Activated T-cell treated with anti-CD3 and anti-CD28 coated beads, Interleukin-2, amount 50 U/mL, for 24 hours (primary cell): ENCODE data around the gene PACS2.

ENCODE experiments used
- DNase-seq: peaks from one replicate; pipeline ENCODE4 v3.0.0-alpha.2; 2020
- H3K27ac Mint-ChIP-seq: 2 replicates; pipeline ENCODE4 v1.8.0; 2020; ENCODE audit warnings: mild to moderate bottlenecking, mixed read lengths
- H3K27me3 Mint-ChIP-seq: 2 replicates; pipeline ENCODE4 v1.8.0; 2020; ENCODE audit warnings: mixed read lengths
- H3K36me3 Mint-ChIP-seq: 2 replicates; pipeline ENCODE4 v1.8.0; 2020; ENCODE audit warnings: low read depth, mixed read lengths
- H3K4me1 Mint-ChIP-seq: 2 replicates; pipeline ENCODE4 v1.8.0; 2020; ENCODE audit warnings: low read depth, mixed read lengths
- H3K4me3 Mint-ChIP-seq: 2 replicates; pipeline ENCODE4 v1.8.0; 2020; ENCODE audit warnings: mild to moderate bottlenecking, moderate library complexity, mixed read lengths
- H3K9me3 Mint-ChIP-seq: 2 replicates; pipeline ENCODE4 v1.8.0; 2020; ENCODE audit warnings: mixed read lengths

PACS2 gene

DNA sequence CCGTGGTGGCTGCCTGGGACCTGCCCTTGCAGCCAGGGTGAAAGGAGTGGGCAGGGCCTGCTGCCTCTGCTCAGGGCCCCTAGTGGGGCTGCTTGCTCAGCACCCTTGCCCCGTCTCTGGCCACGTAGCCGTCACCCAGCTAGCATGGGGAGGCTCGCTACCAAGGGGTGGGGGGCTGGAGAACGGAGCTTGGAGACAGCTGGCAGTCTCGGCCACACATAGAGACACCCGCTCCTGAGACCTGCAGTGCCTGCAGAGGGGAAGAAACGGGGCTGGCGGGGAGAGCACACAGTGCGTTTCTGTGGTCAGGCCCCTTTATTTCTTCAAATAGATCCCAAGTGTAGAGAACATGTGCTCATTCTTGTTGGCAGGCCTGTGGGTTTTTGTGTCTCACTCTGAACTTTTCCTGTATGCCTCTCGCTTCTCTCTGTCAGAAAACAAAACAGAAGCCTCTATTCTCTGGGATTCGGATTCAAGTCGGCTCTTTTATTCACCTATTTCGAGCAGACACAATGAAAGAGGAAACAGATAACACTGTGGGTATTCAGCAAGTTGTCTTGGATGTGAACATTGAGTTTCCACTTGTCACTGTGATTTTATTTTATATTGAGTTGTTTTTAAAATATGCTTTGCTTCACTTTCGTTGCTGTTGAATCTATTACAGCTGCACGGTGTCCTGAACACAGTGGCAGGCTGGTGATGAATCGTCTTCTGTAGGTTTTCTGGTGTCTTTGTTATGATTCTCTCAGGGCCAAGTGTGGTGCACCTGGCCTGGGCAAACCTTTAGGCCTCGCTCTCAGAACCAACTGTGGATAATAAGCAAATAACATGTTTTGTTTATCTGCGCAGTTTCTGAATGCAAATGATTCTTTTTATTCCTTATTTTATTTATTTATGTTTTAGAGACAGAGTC lies 26.5 kb downstream of the PACS2 start:
- Mint-ChIP-seq H3K4me3 (no peak overlapping the region), H3K27ac (no peak overlapping the region), H3K36me3 (peaks cover 4% of the 10 kb centered on the region), H3K9me3 (no peaks in the 10 kb centered on the region), H3K27me3 (no peaks in the 10 kb centered on the region), H3K4me1 (peaks cover 10% of the 10 kb centered on the region)
- DNase-seq, result no peak

DNA sequence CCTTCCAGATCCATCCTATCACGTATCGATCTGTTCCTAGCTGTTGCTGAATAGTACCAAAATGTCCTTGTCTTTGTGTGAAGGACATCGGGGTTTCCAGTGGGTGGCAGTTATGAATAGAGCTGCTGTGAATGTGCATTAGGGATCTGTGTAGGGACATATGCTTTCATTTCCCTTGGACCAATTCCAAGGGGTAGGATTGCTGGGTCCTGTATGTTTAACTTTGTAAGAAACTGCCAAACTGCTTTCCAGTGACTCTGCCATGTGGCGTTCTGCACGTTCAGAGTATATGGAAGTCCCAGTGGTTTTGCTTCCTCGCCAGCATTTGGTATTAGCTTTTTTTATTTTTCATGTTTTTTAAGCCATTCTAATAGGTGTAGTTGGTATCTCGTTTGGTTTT lies 28.6 kb downstream of the PACS2 start:
- H3K9me3 Mint-ChIP-seq, result no peaks in the 10 kb centered on the region
- no peaks in the 10 kb centered on the region for H3K27me3 Mint-ChIP-seq
- H3K27ac Mint-ChIP-seq, result peak overlapping the region; percentile 1
- DNase-seq, result no peak
- peaks cover 10% of the 10 kb centered on the region for H3K4me1 Mint-ChIP-seq
- H3K36me3 Mint-ChIP-seq, result peaks cover 2% of the 10 kb centered on the region
- H3K4me3 Mint-ChIP-seq, result no peak overlapping the region

DNA sequence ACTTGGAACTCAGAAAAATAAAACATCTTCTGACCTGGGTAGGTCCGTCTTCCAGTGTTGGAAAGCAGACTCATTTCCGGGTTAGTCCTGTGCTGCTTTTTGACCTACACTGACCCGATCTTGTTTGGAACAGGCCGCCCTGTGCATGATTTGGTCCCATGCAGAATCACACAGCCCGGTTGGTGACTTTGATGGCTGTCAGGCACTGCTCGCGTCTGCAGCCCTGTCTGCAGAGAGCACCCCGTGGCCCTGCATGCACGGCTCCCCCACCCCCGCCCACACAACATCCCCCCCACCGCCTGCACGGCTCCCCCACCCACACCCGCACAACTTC lies 31.6 kb downstream of the PACS2 start:
- Mint-ChIP-seq H3K4me1 (peaks cover 2% of the 10 kb centered on the region), H3K9me3 (no peaks in the 10 kb centered on the region), H3K27ac (no peak overlapping the region), H3K4me3 (no peak overlapping the region), H3K36me3 (peaks cover 2% of the 10 kb centered on the region), H3K27me3 (no peaks in the 10 kb centered on the region)
- DNase-seq, result no peak

DNA sequence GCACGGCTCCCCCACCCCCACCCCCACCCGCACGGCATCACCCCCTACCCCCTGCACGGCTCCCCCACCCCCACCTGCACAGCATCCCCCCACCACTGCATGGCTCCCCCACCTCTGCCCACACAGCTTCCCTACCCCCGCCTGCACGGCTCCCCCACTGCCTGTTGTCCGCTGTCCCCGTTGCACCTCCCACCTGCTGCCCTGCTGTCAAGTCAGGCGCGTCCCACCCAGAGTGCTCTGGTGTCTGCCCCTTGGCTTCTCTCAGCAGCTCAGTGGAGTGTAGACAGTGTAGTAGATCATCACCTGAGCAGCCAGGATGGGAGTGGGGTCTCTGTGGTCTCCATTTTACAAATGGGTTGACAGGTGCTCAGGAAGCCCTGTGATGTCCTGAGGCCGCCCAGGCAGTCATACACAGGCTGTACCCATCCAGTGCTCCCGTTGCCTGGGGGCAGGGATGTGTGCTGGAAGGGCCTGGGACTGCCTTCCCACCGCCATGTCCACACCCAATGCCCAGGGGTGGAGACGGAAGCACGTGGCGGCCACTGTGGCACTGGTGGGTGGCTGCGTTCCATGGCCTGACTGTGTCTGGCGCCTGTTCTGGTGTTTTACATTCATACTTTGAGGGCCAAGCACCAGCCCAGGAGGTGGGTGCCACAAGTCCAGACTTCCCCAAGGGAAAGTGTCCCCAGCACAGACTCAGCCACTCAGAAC lies 32.5 kb downstream of the PACS2 start:
- H3K27ac Mint-ChIP-seq, result no peak overlapping the region
- DNase-seq, result no peak
- H3K9me3 Mint-ChIP-seq, result no peaks in the 10 kb centered on the region
- H3K4me3 Mint-ChIP-seq, result no peak overlapping the region
- peaks cover 2% of the 10 kb centered on the region for H3K36me3 Mint-ChIP-seq
- peaks cover 1% of the 10 kb centered on the region for H3K4me1 Mint-ChIP-seq
- H3K27me3 Mint-ChIP-seq, result no peaks in the 10 kb centered on the region

DNA sequence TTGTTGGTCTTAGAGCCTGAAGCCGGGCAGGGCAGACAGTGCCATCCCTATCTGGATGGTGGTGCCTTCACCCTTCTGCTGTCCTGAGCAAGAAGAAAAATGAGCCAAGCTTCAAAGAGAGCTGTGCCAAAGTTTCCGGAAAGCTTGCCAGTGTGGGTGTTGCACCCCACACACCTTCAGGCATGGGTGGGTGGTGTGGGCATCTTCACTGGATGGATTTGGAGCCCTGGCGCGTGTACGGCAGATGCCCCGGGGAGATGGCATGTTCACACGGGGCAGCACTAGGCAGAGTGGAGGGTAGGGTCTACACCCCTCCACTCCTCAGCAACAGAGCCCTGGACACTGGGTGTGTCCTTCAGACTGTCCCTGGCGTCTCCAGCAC lies 33.0 kb downstream of the PACS2 start:
- peaks cover 3% of the 10 kb centered on the region for H3K4me1 Mint-ChIP-seq
- H3K9me3 Mint-ChIP-seq, result no peaks in the 10 kb centered on the region
- no peak overlapping the region for H3K4me3 Mint-ChIP-seq
- peaks cover 2% of the 10 kb centered on the region for H3K36me3 Mint-ChIP-seq
- H3K27ac Mint-ChIP-seq, result no peak overlapping the region
- no peak for DNase-seq
- no peaks in the 10 kb centered on the region for H3K27me3 Mint-ChIP-seq

DNA sequence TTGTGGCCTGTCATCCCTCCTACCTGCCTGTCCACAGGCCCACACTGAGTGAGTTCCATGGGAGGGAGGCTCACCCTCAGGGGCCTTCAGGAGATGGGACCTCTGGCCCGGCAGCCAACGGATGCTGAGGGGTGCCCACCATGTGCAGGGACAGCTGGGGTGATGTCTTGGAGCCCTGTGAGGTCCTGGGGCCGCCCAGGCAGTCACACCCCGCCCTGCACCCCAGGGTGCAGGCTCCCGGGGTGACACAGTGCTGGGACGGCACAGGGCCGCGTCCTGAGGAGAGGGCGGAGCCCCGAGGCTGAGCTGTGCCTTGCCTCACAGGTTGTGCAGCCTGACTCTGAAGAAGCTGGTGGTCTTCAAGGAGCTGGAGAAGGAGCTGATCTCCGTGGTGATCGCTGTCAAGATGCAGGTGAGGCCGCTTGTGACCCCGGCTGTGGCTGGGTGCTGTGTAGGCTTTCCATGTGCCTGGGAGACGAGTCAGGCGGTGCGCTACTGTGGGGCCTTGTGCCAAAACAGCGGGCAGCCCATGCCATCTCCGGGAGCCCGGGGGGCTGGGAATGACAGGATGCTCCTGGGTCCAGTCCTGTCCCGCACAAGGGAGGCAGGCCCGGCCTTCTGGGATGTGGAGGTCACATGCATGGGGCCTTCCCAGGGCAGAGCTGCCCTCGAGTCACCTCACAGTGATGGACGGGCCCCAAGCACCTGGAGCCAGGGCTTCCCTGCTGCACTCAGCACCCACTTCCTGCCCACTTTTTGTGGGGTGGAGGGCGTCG lies 33.8 kb downstream of the PACS2 start:
- Mint-ChIP-seq H3K27ac (no peak overlapping the region), H3K36me3 (peaks cover 2% of the 10 kb centered on the region), H3K4me1 (peaks cover 3% of the 10 kb centered on the region), H3K27me3 (no peaks in the 10 kb centered on the region), H3K9me3 (no peaks in the 10 kb centered on the region), H3K4me3 (no peak overlapping the region)
- no peak for DNase-seq

DNA sequence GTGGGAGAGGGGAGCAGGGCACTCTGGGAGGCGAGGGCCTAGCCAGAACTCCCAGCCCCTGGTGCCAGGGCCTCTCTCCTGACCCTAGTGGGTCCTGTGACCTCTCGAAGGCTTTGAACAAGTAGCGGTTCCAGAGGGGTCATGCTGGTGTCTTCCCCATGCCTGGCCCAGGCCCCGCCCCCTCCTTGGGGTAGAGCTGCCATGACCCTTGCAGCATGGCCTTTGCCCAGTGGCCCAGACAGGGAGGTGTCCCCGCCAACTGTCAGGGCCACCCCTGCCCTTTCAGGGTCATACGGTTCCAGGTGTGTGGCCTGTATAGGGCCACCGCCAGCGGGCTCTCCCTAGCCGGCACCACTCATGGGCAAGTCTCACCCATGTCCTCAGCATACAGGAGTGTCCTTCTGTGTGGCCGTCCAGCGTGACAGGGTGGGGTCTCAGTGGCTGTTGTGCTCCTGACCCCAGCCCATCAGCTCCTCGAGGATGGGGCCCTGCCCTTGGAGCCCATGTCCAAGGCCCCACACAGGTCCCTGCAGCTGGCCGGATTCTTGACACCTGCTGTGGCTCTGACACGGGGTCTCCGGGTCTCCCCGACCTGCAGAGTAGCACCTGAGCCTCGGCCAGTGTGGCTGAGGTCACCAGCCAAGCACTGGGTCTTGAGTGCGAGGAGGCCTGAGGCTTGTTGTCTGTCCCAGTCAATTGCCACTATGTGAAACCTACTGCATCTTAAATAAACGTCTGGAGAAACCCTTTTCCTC lies 34.6 kb downstream of the PACS2 start:
- Mint-ChIP-seq H3K27ac (no peak overlapping the region), H3K9me3 (no peaks in the 10 kb centered on the region), H3K27me3 (no peaks in the 10 kb centered on the region), H3K4me1 (peaks cover 3% of the 10 kb centered on the region), H3K36me3 (peaks cover 2% of the 10 kb centered on the region), H3K4me3 (no peak overlapping the region)
- DNase-seq, result no peak

DNA sequence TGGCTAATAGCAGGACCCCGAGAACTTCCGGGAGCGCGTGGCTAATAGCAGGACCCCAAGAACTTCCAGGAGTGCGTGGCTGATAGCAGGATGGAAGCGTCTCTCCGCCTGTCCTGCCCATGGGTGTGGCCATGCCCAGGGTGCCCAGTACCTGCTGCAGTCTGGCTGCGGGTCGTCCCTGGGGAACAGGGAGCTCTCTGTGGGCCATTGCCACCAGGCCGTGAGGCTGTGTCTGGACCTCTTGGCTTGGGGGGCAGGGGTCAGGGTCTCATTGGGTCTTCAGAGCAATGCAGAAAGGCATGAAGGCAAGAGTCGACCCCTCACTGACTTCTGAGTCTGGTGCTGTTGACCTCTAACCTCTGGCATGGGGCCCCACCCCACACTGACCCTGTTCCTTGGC lies 35.4 kb downstream of the PACS2 start:
- DNase-seq, result no peak
- Mint-ChIP-seq H3K4me3 (no peak overlapping the region), H3K27me3 (no peaks in the 10 kb centered on the region), H3K27ac (no peak overlapping the region), H3K4me1 (peaks cover 3% of the 10 kb centered on the region), H3K36me3 (peaks cover 2% of the 10 kb centered on the region), H3K9me3 (no peaks in the 10 kb centered on the region)

DNA sequence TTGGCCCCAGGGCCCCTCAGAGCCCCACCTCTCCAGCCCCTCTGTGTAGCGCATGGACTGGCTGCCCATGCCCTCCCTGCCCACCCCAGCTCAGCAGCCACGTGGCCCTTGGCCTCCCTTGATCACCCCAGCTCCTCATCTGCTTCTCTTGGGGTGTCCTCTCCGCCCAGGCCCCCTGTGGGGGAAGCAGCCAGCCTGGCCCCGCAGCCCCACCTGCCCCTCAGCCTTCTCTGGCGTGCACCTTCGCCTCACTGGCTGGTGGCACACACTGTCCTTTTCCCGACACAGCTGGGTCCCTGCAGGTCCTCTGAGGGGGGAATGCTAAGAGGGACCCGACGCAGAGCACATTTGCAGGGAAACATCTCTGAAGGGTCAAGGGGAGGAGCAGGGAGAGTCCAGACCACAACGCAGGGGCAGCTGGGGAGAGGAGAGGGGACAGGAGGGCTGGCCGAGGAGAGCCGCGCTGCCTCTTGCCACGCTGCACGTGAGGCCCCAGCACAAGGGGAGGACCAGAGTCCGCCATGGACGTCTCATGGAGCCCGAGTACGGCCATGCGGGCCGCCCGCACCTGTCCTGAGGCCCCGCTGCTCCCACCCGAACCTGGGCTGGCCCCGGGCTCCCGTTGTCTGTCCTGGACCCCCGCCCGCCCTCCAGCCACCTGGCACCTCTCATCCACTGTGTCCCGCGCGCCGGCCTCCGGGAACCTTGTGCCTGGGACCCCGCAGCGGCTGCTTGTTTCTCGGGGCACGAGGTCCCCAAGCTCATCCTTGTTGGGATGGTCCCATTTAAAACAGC lies 36.1 kb downstream of the PACS2 start:
- Mint-ChIP-seq H3K36me3 (peaks cover 4% of the 10 kb centered on the region), H3K27ac (no peak overlapping the region)
- DNase-seq, result no peak

DNA sequence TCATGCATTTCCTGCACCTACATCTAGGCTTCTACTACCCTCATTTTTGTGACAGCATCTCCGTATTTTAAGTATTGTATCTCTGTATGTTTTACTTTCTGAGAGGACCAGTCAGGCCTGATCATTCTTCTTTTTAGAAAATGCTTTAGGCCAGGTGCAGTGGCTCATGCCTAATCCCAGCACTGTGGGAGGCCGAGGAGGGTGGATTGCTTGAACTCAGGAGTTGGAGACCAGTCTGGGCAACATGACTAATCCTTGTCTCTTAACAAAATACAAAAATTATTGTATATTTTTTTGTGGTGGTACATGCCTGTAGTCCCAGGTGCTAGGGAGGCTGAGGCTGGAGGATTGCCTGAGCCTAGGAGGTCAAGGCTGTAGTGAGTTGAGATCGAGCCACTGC lies 36.9 kb downstream of the PACS2 start:
- peaks cover 4% of the 10 kb centered on the region for H3K36me3 Mint-ChIP-seq
- H3K4me3 Mint-ChIP-seq, result no peak overlapping the region
- no peak overlapping the region for H3K27ac Mint-ChIP-seq
- H3K9me3 Mint-ChIP-seq, result no peaks in the 10 kb centered on the region
- no peaks in the 10 kb centered on the region for H3K27me3 Mint-ChIP-seq
- DNase-seq, result no peak
- H3K4me1 Mint-ChIP-seq, result peaks cover 3% of the 10 kb centered on the region

More for the DNA sequence above, 36.1 kb downstream of the PACS2 start:
- no peaks in the 10 kb centered on the region for H3K27me3 Mint-ChIP-seq
- H3K4me1 Mint-ChIP-seq, result peaks cover 3% of the 10 kb centered on the region
- H3K4me3 Mint-ChIP-seq, result no peak overlapping the region
- H3K9me3 Mint-ChIP-seq, result no peaks in the 10 kb centered on the region

DNA sequence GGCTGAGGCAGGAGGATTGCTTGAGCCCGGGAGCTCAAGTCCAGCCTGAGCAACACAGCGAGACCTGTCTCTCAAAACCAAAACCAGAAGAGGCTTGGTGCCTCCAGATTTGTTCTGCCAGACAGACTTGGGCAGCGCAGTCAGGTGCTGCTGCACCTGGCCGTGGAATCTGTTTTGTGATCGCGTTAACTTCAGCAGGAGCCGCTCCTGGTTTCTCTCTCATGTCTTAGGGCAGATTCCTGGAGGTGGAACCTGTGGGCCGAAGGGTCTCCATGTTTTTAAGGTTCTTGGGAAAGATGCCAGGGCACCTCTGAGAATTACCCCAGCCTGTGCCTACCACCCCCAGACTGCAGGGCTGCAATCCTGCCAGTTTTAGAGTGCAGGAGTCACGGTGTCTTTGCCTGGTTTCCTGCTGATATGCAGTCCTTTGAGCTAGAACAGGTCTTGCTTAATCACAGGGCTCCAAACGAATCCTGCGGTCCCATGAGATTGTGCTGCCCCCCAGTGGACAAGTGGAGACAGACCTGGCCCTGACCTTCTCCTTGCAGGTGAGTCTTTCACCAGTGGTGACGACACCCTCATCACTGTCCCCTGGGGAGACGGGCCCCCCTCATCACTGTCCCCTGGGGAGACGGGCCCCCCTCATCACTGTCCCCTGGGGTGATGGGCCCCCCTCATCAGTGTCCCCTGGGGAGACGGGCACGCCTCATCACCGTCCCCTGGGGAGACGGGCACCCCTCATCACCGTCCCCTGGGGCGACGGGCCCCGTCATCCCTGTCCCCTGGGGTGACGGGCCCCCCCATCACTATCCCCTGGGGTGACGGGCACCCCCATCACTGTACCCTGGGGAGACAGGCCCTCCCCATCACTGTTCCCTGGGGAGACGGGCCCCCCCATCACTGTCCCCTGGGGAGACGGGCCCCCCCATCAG lies 37.6 kb downstream of the PACS2 start:
- peak; percentile 88 for DNase-seq
- Mint-ChIP-seq H3K27ac (no peak overlapping the region), H3K4me1 (peaks cover 3% of the 10 kb centered on the region), H3K36me3 (peaks cover 4% of the 10 kb centered on the region), H3K27me3 (no peaks in the 10 kb centered on the region), H3K9me3 (no peaks in the 10 kb centered on the region), H3K4me3 (no peak overlapping the region)

DNA sequence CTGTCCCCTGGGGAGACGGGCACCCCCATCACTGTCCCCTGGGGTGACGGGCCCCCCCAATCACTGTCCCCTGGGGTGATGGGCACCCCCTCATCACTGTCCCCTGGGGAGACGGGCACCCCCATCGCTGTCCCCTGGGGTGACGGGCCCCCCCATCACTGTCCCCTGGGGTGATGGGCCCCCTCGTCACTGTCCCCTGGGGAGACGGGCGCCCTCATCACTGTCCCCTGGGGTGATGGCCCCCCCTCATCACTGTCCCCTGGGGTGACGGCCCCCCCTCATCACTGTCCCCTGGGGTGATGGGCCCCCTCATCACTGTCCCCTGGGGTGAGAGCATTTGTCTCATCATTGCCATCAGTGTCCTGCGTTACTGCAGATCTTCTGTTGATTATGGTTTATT lies 38.6 kb downstream of the PACS2 start:
- no peak overlapping the region for H3K4me3 Mint-ChIP-seq
- H3K27ac Mint-ChIP-seq, result no peak overlapping the region
- no peak for DNase-seq
- H3K36me3 Mint-ChIP-seq, result peaks cover 4% of the 10 kb centered on the region
- no peaks in the 10 kb centered on the region for H3K27me3 Mint-ChIP-seq
- H3K9me3 Mint-ChIP-seq, result no peaks in the 10 kb centered on the region
- peaks cover 3% of the 10 kb centered on the region for H3K4me1 Mint-ChIP-seq

DNA sequence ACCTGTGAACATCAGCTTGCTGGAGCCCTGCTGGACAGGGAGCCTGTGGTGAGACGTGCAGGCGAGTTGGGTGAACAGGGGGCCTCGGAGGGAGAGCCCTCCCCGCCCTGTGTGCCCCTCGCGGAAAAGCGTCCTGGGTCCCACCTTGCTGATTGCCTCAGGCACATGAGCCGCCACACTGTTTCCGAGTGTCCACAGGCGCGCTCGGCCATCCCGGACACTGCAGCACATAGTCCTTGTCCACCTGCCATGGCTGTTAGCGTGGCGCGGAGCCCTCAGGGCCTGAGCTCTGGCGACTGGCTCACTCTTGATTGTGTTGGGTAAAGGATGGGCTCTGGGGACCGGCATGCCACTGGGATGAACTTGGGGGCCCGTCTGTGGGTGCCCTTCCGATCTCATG lies 40.0 kb downstream of the PACS2 start:
- Mint-ChIP-seq H3K4me1 (peaks cover 3% of the 10 kb centered on the region), H3K36me3 (peaks cover 7% of the 10 kb centered on the region), H3K27me3 (no peaks in the 10 kb centered on the region), H3K4me3 (no peak overlapping the region), H3K9me3 (no peaks in the 10 kb centered on the region), H3K27ac (no peak overlapping the region)
- DNase-seq, result no peak
